ENCODE data around the gene RMC1. TPM values are rescaled to one million over a fixed set of nuclear protein-coding genes. Genes with fewer than 3 reads are reported as not detected.
A peak's percentile ranks its signal among the peaks of the same experiment; 100 is the strongest.
"Not testable (repeated sequence)": the region's sequence is repeated elsewhere in the genome, so short reads cannot be mapped to it uniquely, and the experiment has no call there.

The RMC1 gene
- total RNA-seq, 4 donors from 2014 or later = 18.1 to 25.1 (median 21.7) TPM

DNA sequence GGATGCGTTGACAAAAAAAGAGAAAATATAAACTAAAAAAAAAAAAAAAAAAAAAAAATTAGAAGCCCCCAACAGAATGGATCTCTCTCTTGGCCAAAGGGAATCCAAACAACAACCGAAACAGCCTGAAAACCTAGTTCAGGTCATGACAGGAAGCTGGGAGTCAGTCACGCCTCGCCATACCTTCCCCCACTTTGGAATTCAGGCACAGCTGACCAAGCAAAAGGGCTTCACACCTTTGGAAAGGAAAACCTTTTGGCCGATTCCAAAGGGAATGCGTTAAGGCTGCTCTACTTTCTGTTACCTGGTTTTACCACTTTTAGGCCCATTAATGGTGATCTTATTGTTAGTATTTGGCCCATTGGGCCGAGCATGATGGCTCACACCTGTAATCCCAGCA is 17.9 kb upstream of the RMC1 start:
- Histone ChIP-seq H3K9me3 (no peaks in the 10 kb centered on the region), H3K27me3 (no peaks in the 10 kb centered on the region), H3K4me3 (replicated peaks in 1 of 3) (no peak overlapping the region), H3K4me1 (no peaks in the 10 kb centered on the region), H3K27ac (no peak overlapping the region), H3K36me3 (peaks cover 11 to 14% of the 10 kb centered on the region in 2 donors)
- no peak for DNase-seq
- TF ChIP-seq, protein P1, sequence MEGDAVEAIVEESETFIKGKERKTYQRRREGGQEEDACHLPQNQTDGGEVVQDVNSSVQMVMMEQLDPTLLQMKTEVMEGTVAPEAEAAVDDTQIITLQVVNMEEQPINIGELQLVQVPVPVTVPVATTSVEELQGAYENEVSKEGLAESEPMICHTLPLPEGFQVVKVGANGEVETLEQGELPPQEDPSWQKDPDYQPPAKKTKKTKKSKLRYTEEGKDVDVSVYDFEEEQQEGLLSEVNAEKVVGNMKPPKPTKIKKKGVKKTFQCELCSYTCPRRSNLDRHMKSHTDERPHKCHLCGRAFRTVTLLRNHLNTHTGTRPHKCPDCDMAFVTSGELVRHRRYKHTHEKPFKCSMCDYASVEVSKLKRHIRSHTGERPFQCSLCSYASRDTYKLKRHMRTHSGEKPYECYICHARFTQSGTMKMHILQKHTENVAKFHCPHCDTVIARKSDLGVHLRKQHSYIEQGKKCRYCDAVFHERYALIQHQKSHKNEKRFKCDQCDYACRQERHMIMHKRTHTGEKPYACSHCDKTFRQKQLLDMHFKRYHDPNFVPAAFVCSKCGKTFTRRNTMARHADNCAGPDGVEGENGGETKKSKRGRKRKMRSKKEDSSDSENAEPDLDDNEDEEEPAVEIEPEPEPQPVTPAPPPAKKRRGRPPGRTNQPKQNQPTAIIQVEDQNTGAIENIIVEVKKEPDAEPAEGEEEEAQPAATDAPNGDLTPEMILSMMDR (IDR thresholded peaks at IDR 0.05) = no peak
- no peak for TF ChIP-seq POLR2A (IDR thresholded peaks at IDR 0.05)
- WGBS, 2 donors = 85 to 86% methylated on average over 7 of the region's 7 CpGs
- intact Hi-C loops (cut with DNase I) = no loop called here

DNA sequence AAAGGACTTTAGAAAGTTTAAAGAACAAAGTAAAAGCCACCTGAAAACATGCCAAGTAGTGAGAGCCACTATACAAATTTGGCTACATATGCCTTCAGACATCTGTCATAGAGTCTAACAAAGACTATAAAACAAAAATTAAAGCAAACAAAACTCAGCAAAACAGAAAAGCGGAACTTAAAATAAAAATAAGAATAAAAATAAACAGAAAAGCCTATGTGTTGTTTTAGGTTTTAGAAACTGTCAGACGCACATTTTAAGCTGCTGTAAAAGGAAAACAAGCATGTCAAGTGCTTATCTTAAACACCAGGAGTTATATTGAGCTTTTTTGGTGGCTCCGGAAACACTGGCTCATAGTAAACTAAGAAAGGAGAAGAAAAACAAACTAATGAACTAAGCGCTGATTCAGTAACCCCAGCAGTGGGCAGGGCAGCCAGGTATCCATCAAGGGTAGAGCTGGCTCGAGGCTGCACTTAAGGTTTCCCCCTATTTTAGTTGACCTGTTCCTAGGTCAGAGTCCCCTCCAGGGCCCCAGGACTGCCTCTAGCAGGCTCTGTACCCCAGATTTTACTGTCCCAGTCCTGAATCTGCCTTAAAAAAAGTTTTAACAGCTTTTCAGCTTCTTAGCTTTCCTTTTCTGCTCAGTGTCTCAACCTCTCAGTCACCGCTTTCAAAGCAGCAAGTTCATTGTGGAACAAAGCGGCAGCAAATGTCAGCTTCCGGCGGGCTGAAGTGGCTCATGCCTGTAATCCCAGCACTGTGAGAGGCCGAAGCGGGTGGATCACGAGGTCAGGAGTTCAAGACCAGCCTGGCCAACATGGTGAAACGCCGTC is 15.4 kb upstream of the RMC1 start:
- intact Hi-C loops (cut with DNase I) = no loop called here
- WGBS, 2 donors = 15 to 16% methylated on average over 14 of the region's 14 CpGs
- peak overlapping the region; percentile 54 to 86 (median 86) for H3K27ac ChIP-seq
- no peaks in the 10 kb centered on the region for H3K4me1 ChIP-seq
- H3K9me3 ChIP-seq = no peaks in the 10 kb centered on the region
- no peaks in the 10 kb centered on the region for H3K36me3 ChIP-seq
- DNase-seq = peak; percentile 63 to 75
- no peak overlapping the region for H3K4me3 ChIP-seq (replicated peaks in 1 of 3)
- no peaks in the 10 kb centered on the region for H3K27me3 ChIP-seq
- TF ChIP-seq POLR2A (IDR thresholded peaks at IDR 0.05) = no peak
- TF ChIP-seq, protein P1 (IDR thresholded peaks at IDR 0.05) = peak in 1 of 6 experiments; percentile 12

DNA sequence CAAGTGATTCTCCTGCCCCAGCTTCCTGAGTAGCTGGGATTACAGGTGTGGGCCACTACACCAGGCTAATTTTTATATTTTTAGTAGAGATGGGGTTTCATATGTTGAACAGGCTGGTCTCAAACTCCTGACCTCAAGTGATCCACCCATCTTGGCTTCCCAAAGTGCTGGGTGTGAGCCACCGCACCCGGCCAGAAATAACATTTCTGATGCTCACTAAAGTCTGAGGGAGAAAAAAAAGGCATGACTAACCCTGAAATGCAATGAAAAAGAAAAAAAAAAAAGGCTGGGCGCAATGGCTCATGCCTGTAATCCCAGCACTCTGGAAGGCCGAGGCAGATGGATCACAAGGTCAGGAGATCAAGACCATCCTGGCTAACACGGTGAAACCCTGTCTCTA is 13.7 kb upstream of the RMC1 start:
- 78 to 79% methylated on average over 5 of the region's 5 CpGs for WGBS, 2 donors
- H3K36me3 ChIP-seq; H3K4me1 ChIP-seq; H3K27ac ChIP-seq; intact Hi-C loops (cut with DNase I); DNase-seq; H3K4me3 ChIP-seq (replicated peaks in 1 of 3); H3K9me3 ChIP-seq; H3K27me3 ChIP-seq: not testable (repeated sequence)

DNA sequence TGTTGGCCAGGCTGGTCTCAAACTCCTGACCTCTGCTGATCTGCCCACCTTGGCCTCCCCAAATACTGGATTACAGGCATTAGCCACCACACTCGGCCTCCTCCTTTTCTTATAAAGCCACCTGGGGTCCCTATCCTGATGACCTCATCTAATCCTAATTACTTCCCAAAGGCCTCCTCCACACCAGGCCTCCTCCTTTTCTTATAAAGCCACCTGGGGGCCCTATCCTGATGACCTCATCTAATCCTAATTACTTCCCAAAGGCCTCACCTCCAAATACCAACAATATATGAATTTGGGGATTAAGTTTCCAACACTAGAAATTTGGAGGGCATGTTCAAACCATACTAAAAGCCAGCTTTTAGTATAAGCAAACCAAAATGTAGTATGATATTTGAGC is 9.7 kb upstream of the RMC1 start:
- Histone ChIP-seq H3K27ac (no peak overlapping the region), H3K4me3 (replicated peaks in 1 of 3) (no peak overlapping the region), H3K36me3 (no peaks in the 10 kb centered on the region), H3K27me3 (no peaks in the 10 kb centered on the region), H3K9me3 (no peaks in the 10 kb centered on the region), H3K4me1 (no peaks in the 10 kb centered on the region)
- DNase-seq = no peak
- 90 to 93% methylated on average over 1 of the region's 1 CpG for WGBS, 2 donors
- intact Hi-C loops (cut with DNase I) = no loop called here
- TF ChIP-seq POLR2A (IDR thresholded peaks at IDR 0.05) = no peak
- TF ChIP-seq, protein P1 (IDR thresholded peaks at IDR 0.05) = no peak

DNA sequence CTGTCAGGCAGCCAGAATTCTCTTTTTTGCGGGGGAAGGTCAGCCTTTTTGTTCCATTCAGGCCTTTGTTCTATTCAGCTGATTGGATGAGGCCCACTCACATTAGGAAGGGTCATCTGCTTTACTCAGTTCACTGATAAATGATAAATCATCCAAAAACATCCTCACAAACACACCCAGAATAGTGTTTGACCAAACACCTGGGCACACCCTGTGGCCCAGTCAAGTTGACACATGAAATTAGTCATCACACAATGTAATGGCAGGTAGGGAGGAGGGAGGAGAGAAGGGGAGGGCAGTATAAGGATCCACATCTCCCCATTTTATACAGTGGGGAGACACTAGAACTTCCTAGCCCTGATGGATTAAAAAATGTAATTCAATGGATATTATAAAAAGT is 8.3 kb upstream of the RMC1 start:
- H3K4me3 ChIP-seq (replicated peaks in 1 of 3) = no peak overlapping the region
- 73 to 96% methylated on average over 1 of the region's 1 CpG for WGBS, 2 donors
- H3K9me3 ChIP-seq = no peaks in the 10 kb centered on the region
- DNase-seq = no peak
- no peak overlapping the region for H3K27ac ChIP-seq
- TF ChIP-seq, protein P1 (IDR thresholded peaks at IDR 0.05) = no peak
- no peak for TF ChIP-seq POLR2A (IDR thresholded peaks at IDR 0.05)
- intact Hi-C loops (cut with DNase I) = no loop called here
- no peaks in the 10 kb centered on the region for H3K27me3 ChIP-seq
- H3K4me1 ChIP-seq = no peaks in the 10 kb centered on the region
- no peaks in the 10 kb centered on the region for H3K36me3 ChIP-seq
